ENCODE results near the gene MDFIC. TPM values are rescaled to one million over a fixed set of nuclear protein-coding genes. Genes with fewer than 3 reads are reported as not detected.

The MDFIC gene
- total RNA-seq, 1 donor from 2014 or later: 104 TPM

- DNase-seq (ENCODE audit: low read depth in 2 of 2): no peak
These were observed 27.3 kb downstream of the MDFIC start for GRCh38 chr7:114949231-114949630.

DNA sequence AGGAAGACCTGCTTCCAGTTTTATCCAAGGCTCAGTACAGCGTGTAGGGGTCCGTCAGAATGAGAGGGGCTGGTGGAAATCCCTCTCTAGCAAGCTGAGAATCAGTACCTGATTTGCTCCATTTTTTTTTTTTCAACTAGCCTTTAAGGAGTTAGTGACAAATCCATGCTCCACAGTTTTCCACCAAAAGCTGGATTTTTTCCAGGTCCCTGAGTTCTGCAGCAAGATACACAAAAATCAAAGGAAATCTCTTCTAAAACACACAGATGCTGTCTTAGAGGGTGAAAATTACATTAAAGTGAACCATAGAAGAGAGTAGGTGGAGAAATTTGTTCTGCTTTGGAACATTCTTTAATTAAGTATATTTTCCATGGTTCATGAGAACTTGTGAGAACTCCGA lies 30.4 kb downstream of the MDFIC start:
- no peak for DNase-seq (ENCODE audit: low read depth in 2 of 2)

DNA sequence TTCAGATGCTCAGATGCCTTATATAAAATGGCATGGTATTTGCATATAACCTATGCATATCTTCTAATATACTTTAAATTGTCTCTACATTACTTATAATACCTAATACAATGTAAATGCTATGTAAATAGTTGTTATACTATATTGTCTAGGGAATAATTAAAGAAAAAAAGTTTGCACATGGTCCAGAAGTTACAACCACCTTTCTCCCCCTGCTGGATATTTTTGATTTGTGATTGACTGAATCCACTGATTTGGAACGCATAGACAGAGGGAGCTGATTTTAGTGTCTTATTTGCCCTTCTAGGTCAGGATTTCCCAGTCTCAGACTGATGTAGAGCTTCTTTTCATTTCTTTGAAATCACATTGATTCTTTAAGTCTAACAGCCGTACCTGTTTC lies 31.8 kb downstream of the MDFIC start:
- peak in 1 of 2 donors; percentile 9 for DNase-seq (ENCODE audit: low read depth in 2 of 2)

GRCh38 chr7:114956702-114957101 lies 34.8 kb downstream of the MDFIC start:
- DNase-seq (ENCODE audit: low read depth in 2 of 2): no peak

- DNase-seq (ENCODE audit: low read depth in 2 of 2): no peak
These were observed 35.5 kb downstream of the MDFIC start for GRCh38 chr7:114957444-114957843.

GRCh38 chr7:114959931-114960330 lies 38.0 kb downstream of the MDFIC start:
- DNase-seq (ENCODE audit: low read depth in 2 of 2): peak in 1 of 2 donors; percentile 14

- DNase-seq (ENCODE audit: low read depth in 2 of 2): peak; percentile 15 to 52
These were observed 40.5 kb downstream of the MDFIC start for GRCh38 chr7:114962441-114962840.

- peak; percentile 39 to 84 for DNase-seq (ENCODE audit: low read depth in 2 of 2)
These were observed 44.3 kb downstream of the MDFIC start for GRCh38 chr7:114966156-114966555.

GRCh38 chr7:114969096-114969495 lies 47.2 kb downstream of the MDFIC start:
- DNase-seq (ENCODE audit: low read depth in 2 of 2): no peak

DNA sequence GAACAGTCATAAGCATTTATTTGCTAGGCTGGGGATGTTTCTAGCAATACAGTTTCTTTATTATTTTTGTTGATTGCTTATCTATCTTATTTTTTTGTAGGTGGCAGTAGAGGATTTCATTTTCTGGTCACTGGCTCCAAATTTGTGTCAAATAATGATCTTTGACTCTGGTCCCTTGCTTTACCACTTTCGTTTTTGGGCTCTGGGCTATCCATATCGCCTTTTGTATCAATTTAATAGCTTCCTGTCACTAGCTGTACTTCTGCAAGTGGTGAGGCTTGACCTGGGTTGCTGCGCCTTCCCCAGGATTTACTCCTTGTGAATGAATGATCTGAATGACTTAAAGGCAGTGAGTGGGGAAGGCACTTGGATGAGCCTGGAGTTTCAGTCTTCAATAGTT lies 48.4 kb downstream of the MDFIC start:
- no peak for DNase-seq (ENCODE audit: low read depth in 2 of 2)

DNA sequence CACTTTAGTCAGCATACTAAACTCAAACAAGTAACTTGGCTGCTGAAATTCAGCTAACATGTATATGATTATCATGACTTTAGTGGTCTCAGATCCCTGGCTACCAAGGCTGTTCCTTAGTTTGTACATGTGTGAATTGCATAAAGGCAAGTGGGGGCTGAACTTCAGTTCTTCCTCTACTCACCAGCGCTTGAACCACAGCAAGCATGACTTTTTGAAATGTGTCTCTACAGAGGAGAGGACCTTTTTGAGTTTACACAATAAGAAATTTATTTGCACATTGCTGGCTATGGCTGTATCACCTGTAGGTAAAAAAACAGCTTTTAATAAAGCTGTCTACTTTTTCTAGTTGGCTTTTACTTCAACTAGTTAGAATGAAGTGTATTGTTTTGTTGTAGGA lies 48.8 kb downstream of the MDFIC start:
- DNase-seq (ENCODE audit: low read depth in 2 of 2): no peak

GRCh38 chr7:114972567-114972966 lies 50.7 kb downstream of the MDFIC start:
- DNase-seq (ENCODE audit: low read depth in 2 of 2): no peak

GRCh38 chr7:114973147-114973546 lies 51.3 kb downstream of the MDFIC start:
- no peak for DNase-seq (ENCODE audit: low read depth in 2 of 2)

- peak in 1 of 2 donors; percentile 41 for DNase-seq (ENCODE audit: low read depth in 2 of 2)
These were observed 53.5 kb downstream of the MDFIC start for GRCh38 chr7:114975401-114975800.

GRCh38 chr7:114976666-114977065 lies 54.8 kb downstream of the MDFIC start:
- peak in 1 of 2 donors; percentile 23 for DNase-seq (ENCODE audit: low read depth in 2 of 2)

DNA sequence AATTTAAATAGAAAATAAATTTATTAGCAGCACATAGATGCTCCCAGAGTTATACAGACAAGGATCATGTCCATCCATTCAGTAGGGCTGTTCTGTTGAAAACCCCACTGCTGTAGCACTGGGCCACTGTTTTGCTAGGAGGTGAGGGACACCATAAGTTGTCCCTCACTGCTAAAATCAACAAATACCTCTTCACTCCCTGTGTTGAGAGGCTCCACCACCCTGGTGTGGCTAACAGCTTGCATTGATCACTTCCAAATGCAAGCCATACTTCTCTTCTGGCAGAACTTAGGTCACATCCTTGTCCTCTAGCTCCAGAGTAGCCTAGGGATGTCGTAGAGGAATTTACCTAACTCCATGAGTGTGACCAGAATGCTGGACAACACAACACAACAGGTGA lies 55.4 kb downstream of the MDFIC start:
- no peak for DNase-seq (ENCODE audit: low read depth in 2 of 2)

DNA sequence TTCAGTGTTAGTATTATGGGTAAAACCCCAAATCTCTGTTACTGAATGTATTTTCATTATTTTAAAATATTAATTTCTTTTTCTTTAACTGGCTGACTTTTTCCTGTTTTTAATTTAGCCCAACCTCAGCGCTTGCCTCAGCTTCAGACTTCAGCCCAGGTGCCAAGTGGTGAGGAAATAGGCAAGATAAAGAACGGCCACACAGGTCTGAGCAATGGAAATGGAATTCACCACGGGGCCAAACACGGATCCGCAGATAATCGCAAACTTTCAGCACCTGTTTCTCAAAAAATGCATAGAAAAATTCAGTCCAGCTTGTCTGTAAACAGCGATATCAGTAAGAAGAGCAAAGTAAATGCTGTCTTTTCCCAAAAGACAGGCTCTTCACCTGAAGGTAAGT lies 57.5 kb downstream of the MDFIC start:
- peak; percentile 68 to 74 for DNase-seq (ENCODE audit: low read depth in 2 of 2)

DNA sequence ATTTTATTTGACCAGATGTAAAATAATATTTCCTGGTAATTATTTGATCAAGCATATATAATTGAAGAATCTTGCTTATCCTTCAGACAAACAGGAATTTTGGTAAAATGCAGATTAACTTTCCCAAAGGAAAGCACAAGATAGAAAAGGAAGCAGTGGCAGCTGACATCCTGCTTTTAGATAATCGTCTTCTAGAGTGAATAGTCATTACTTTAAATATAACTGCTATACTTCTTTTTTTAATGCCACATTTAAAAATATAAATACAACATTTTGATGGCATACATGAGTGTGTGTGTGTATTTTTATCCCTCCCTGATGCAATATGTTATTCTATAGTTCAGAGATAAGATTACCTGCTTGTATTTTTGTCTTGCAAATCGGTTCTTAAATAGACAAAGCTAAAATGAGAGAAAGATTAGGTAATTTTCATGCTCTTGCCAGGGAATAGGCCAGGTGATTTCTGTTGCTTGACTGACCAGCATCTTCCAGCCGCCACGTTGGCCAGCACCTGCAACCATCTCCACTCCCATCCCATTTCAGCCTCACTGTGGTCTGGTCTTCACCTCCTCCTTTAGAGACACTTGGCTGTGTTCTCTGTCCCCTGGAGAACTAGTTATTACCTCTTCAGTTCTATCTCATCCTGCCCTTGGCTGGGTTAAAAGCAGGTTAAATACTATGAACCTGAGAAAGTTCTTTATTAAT lies 58.1 kb downstream of the MDFIC start:
- DNase-seq (ENCODE audit: low read depth in 2 of 2): no peak

DNA sequence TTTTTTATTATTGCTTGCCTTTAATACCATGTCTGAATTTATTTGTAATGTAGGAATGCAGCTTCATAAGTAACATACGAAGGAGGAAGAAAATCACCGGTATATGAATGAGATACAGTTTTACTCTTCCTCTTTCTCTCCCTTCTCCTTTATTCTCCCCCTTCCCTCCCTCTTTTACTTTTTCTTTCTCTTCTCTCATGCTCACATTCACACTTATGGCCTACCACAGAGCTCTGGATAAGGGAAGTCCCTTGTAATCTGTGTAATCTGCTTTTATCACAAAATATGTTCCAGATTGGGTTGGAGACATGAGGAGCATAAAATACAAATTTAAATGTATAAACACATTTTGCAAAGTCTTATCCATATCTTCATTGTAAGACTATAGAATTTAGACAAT lies 59.4 kb downstream of the MDFIC start:
- no peak for DNase-seq (ENCODE audit: low read depth in 2 of 2)

GRCh38 chr7:114985116-114985715 lies 63.3 kb downstream of the MDFIC start:
- DNase-seq (ENCODE audit: low read depth in 2 of 2): no peak

- no peak for DNase-seq (ENCODE audit: low read depth in 2 of 2)
These were observed 64.6 kb downstream of the MDFIC start for GRCh38 chr7:114986190-114987180.

GRCh38 chr7:114988026-114988425 lies 66.1 kb downstream of the MDFIC start:
- DNase-seq (ENCODE audit: low read depth in 2 of 2): peak; percentile 66 to 75
